ENCODE measurements around the gene SPEG. TPM values are rescaled to one million over a fixed set of nuclear protein-coding genes. Genes with fewer than 3 reads are reported as not detected.
A peak's percentile ranks its signal among the peaks of the same experiment; 100 is the strongest.

The SPEG gene
- total RNA-seq, 1 donor from 2014 or later, result 145 TPM

DNA sequence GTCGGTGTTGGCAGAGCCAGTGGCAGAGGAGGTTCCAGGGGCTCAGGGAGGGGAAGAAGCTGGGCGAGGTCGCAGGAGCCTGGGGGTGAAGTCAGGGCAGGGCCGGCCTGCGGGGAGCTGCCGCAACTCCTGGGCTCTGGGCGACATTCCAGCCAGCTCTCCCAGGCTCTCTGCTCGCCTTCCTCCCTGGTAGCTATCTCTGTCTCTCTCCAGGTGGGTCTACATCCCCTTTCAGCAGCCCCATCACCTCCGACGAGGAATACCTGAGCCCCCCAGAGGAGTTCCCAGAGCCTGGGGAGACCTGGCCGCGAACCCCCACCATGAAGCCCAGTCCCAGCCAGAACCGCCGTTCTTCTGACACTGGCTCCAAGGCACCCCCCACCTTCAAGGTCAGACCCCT, 27.0 kb downstream of the SPEG start:
- Histone ChIP-seq H3K27me3 (ENCODE audit: low read depth) (peaks cover 16% of the 10 kb centered on the region), H3K36me3 (peaks cover 9% of the 10 kb centered on the region), H3K27ac (replicated peaks) (peak overlapping the region; percentile 87), H3K4me3 (peak overlapping the region; percentile 64), H3K4me1 (peaks cover 69% of the 10 kb centered on the region), H3K9me3 (replicated peaks) (no peaks in the 10 kb centered on the region)
- TF ChIP-seq, protein P1, sequence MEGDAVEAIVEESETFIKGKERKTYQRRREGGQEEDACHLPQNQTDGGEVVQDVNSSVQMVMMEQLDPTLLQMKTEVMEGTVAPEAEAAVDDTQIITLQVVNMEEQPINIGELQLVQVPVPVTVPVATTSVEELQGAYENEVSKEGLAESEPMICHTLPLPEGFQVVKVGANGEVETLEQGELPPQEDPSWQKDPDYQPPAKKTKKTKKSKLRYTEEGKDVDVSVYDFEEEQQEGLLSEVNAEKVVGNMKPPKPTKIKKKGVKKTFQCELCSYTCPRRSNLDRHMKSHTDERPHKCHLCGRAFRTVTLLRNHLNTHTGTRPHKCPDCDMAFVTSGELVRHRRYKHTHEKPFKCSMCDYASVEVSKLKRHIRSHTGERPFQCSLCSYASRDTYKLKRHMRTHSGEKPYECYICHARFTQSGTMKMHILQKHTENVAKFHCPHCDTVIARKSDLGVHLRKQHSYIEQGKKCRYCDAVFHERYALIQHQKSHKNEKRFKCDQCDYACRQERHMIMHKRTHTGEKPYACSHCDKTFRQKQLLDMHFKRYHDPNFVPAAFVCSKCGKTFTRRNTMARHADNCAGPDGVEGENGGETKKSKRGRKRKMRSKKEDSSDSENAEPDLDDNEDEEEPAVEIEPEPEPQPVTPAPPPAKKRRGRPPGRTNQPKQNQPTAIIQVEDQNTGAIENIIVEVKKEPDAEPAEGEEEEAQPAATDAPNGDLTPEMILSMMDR (IDR thresholded peaks at IDR 0.05; ENCODE audit: borderline replicate concordance), result no peak
- DNase-seq, result no peak
- intact Hi-C loops (cut with micrococcal nuclease), result no loop called here

DNA sequence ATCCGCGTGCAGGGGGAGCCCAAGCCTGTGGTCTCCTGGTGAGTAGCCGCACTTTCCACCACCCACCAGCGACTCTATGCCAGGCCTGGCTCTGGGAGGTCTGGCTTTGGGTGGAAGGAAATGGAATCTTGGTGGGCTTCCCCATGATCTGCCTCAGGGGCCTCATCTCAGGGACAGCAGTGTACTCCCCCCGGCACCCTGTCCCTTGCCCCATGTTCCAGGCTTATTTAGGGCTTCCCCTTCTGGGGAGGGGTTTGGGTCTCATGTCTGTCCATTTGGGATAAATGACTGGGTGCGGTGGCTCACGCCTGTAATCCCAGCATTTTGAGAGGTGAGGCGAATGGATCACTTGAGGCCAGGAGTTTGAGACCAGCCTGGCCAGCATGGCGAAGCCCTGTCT, 27.7 kb downstream of the SPEG start:
- DNase-seq, result no peak
- intact Hi-C loops (cut with micrococcal nuclease), result no loop called here
- TF ChIP-seq, protein P1 (IDR thresholded peaks at IDR 0.05; ENCODE audit: borderline replicate concordance), result no peak
- H3K9me3 ChIP-seq (replicated peaks), result no peaks in the 10 kb centered on the region
- H3K4me1 ChIP-seq, result peaks cover 76% of the 10 kb centered on the region
- H3K27ac ChIP-seq (replicated peaks), result peak overlapping the region; percentile 87
- H3K36me3 ChIP-seq, result peaks cover 9% of the 10 kb centered on the region
- H3K4me3 ChIP-seq, result peak overlapping the region; percentile 64
- peaks cover 16% of the 10 kb centered on the region for H3K27me3 ChIP-seq (ENCODE audit: low read depth)

DNA sequence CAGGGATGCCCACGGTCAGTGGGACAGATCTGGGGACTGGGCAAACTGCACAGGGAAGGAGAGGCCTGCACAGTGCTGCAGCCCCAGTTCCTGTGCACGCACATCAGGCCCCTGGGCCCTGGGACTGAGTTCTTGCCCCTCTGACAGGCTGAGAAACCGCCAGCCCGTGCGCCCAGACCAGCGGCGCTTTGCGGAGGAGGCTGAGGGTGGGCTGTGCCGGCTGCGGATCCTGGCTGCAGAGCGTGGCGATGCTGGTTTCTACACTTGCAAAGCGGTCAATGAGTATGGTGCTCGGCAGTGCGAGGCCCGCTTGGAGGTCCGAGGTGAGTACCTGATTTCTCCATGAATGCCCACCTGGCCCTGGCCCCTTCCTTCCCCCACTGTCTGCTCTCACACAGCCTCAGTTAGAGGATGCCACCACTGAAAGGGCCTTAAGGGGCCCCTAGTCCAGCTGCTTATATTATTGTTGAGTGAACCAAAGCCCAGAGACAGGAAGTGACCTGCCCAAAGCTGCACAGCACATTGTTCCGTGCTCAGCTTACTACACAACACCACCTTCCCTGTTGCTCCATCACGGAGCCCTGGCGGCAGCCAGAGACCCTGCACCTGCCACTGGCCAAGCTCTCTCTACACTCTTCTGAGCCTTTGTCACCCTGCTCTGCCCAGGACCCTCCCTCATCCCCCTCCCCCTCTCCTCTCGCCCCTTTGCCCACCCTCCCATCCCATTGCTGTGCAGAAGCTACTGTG, 29.8 kb downstream of the SPEG start:
- TF ChIP-seq, protein P1 (IDR thresholded peaks at IDR 0.05; ENCODE audit: borderline replicate concordance), result no peak
- Histone ChIP-seq H3K36me3 (peaks cover 14% of the 10 kb centered on the region), H3K4me3 (peak overlapping the region; percentile 19), H3K27me3 (ENCODE audit: low read depth) (peaks cover 12% of the 10 kb centered on the region), H3K4me1 (peaks cover 80% of the 10 kb centered on the region), H3K9me3 (replicated peaks) (no peaks in the 10 kb centered on the region), H3K27ac (replicated peaks) (peak overlapping the region; percentile 46)
- DNase-seq, result no peak
- intact Hi-C loops (cut with micrococcal nuclease), result no loop called here

DNA sequence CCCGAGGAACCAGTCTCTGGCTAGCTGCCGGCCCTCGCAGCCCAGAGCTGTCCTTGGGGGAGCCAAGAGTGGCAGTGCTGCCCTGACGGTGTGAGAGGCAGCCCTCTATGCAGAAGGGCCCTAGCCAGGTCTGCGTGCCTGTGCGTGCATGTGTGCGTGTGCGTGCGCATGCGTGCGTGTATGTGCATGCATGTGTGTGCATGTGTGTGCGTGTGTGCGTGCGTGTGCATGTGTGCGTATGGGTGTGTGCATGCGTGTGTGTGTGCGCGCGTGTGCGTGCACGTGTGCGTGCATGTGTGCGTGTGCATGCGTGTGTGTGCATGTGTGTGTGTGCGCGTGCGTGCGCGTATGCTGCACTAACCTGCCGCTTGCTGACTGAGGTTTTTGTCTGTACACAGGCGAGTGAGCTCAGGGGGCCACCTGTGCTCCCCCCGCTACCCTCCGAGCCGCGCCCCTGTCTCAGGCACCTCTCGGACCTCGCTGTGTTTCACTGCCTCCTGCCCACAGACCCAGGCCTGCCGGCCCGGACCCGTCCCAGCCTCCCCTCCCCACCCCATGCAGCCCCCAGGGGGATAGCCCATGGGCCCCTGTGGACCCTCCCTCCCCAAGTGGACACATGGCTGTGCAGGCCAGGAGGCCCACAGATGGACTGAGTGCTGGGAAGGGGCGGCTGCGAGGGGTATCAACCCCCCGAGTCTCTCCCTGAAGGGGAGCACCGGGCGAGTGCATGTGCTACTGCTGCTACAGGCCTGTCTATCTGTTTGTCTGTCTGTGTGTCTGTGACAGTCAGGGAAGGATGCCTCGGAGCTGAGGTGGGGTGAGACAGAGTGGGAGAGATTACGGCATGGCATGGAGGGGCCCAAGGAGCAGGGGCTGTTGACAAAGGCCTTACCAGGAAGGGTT, 31.3 kb downstream of the SPEG start:
- Histone ChIP-seq H3K36me3 (peaks cover 14% of the 10 kb centered on the region), H3K4me3 (peak overlapping the region; percentile 17), H3K27me3 (ENCODE audit: low read depth) (peaks cover 5% of the 10 kb centered on the region), H3K4me1 (peaks cover 82% of the 10 kb centered on the region), H3K27ac (replicated peaks) (peak overlapping the region; percentile 62), H3K9me3 (replicated peaks) (no peaks in the 10 kb centered on the region)
- TF ChIP-seq, protein P1 (IDR thresholded peaks at IDR 0.05; ENCODE audit: borderline replicate concordance), result no peak
- intact Hi-C loops (cut with micrococcal nuclease), result no loop called here
- DNase-seq, result no peak

DNA sequence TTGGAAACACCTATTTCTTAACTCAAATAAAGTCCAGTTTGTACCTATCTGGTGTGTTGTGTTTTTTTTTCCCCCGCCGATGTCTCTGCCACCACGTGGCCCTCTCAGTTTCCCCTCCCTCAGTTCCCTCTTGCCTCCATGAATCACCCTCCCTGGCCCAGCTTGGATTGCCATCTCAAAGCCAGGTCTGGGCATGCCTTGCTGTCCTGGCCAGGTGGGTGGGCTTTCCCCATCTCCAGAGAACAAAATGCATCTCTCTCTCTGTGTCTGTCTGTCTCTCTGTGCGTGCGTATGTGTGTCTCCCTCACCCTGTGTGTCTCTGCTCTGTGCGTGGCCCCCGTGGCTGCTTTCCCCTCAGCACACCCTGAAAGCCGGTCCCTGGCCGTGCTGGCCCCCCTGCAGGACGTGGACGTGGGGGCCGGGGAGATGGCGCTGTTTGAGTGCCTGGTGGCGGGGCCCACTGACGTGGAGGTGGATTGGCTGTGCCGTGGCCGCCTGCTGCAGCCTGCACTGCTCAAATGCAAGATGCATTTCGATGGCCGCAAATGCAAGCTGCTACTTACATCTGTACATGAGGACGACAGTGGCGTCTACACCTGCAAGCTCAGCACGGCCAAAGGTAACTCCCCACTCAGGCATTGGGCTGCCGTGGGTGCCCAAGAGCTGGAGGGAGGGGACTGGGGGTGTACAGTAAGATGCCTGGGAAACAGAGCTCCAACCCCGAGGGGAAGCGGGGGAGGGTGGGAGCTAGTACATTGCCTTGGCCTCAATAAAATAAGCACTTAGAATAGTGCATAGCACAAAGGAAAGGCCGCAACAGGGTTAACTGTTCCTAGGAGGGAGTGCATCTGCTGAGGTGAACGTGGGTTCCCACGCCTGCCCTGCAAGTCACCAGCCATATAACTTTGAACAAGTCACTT, 32.4 kb downstream of the SPEG start:
- H3K27me3 ChIP-seq (ENCODE audit: low read depth), result peaks cover 4% of the 10 kb centered on the region
- no peak for DNase-seq
- H3K9me3 ChIP-seq (replicated peaks), result no peaks in the 10 kb centered on the region
- TF ChIP-seq, protein P1 (IDR thresholded peaks at IDR 0.05; ENCODE audit: borderline replicate concordance), result no peak
- peaks cover 12% of the 10 kb centered on the region for H3K36me3 ChIP-seq
- intact Hi-C loops (cut with micrococcal nuclease), result no loop called here
- peak overlapping the region; percentile 62 for H3K27ac ChIP-seq (replicated peaks)
- H3K4me1 ChIP-seq, result peaks cover 77% of the 10 kb centered on the region
- no peak overlapping the region for H3K4me3 ChIP-seq
